ENCODE results near the gene HP. TPM values are rescaled to one million over a fixed set of nuclear protein-coding genes. Genes with fewer than 3 reads are reported as not detected.

HP gene
- polyA plus RNA-seq, 2 donors: 0.27 to 0.29 TPM

- 61 to 71% methylated on average over 9 of the region's 9 CpGs for WGBS, 2 donors
- H3K4me3 ChIP-seq (ENCODE audit: low read depth in 1 of 2, low read length in 2 of 2): no peak overlapping the region
- H3K4me1 ChIP-seq (ENCODE audit: control insufficient read depth in 2 of 2, insufficient read depth in 2 of 2, low read length in 1 of 2): peaks cover 0 to 3% of the 10 kb centered on the region in 2 donors
- H3K27ac ChIP-seq (ENCODE audit: low read depth in 2 of 2, low read length in 1 of 2): no peak overlapping the region
- no peaks in the 10 kb centered on the region for H3K9me3 ChIP-seq (ENCODE audit: control insufficient read depth in 2 of 2, insufficient read depth in 1 of 2, low read depth in 1 of 2, low read length in 1 of 2)
- H3K27me3 ChIP-seq (ENCODE audit: control insufficient read depth in 1 of 2, insufficient read depth in 2 of 2, low read length in 2 of 2): no peaks in the 10 kb centered on the region
- H3K36me3 ChIP-seq (ENCODE audit: control insufficient read depth in 2 of 2, insufficient read depth in 2 of 2, low read length in 1 of 2): peaks cover 7 to 22% of the 10 kb centered on the region in 2 donors
These were observed 35.8 kb upstream of the HP start for GRCh38 chr16:72018470-72018869.

- Histone ChIP-seq H3K9me3 (ENCODE audit: control insufficient read depth in 2 of 2, insufficient read depth in 1 of 2, low read depth in 1 of 2, low read length in 1 of 2) (no peaks in the 10 kb centered on the region), H3K36me3 (ENCODE audit: control insufficient read depth in 2 of 2, insufficient read depth in 2 of 2, low read length in 1 of 2) (peaks cover 6 to 34% of the 10 kb centered on the region in 2 donors), H3K27me3 (ENCODE audit: control insufficient read depth in 1 of 2, insufficient read depth in 2 of 2, low read length in 2 of 2) (no peaks in the 10 kb centered on the region), H3K4me3 (ENCODE audit: low read depth in 1 of 2, low read length in 2 of 2) (no peak overlapping the region), H3K4me1 (ENCODE audit: control insufficient read depth in 2 of 2, insufficient read depth in 2 of 2, low read length in 1 of 2) (no peaks in the 10 kb centered on the region), H3K27ac (ENCODE audit: low read depth in 2 of 2, low read length in 1 of 2) (no peak overlapping the region)
- 88 to 94% methylated on average over 11 to 15 of the region's 15 CpGs for WGBS, 2 donors
These were observed 33.3 kb upstream of the HP start for GRCh38 chr16:72021043-72021442.

GRCh38 chr16:72022127-72022526, 32.2 kb upstream of the HP start:
- Histone ChIP-seq H3K4me1 (ENCODE audit: control insufficient read depth in 2 of 2, insufficient read depth in 2 of 2, low read length in 1 of 2) (no peaks in the 10 kb centered on the region), H3K36me3 (ENCODE audit: control insufficient read depth in 2 of 2, insufficient read depth in 2 of 2, low read length in 1 of 2) (peaks cover 4 to 30% of the 10 kb centered on the region in 2 donors), H3K27ac (ENCODE audit: low read depth in 2 of 2, low read length in 1 of 2) (no peak overlapping the region), H3K27me3 (ENCODE audit: control insufficient read depth in 1 of 2, insufficient read depth in 2 of 2, low read length in 2 of 2) (no peaks in the 10 kb centered on the region), H3K9me3 (ENCODE audit: control insufficient read depth in 2 of 2, insufficient read depth in 1 of 2, low read depth in 1 of 2, low read length in 1 of 2) (no peaks in the 10 kb centered on the region), H3K4me3 (ENCODE audit: low read depth in 1 of 2, low read length in 2 of 2) (no peak overlapping the region)
- 94 to 97% methylated on average over 13 of the region's 13 CpGs for WGBS, 2 donors

GRCh38 chr16:72023962-72024361, 30.3 kb upstream of the HP start:
- no peak overlapping the region for H3K4me3 ChIP-seq (ENCODE audit: low read depth in 1 of 2, low read length in 2 of 2)
- H3K36me3 ChIP-seq (ENCODE audit: control insufficient read depth in 2 of 2, insufficient read depth in 2 of 2, low read length in 1 of 2): peaks cover 7 to 29% of the 10 kb centered on the region in 2 donors
- H3K27ac ChIP-seq (ENCODE audit: low read depth in 2 of 2, low read length in 1 of 2): no peak overlapping the region
- H3K9me3 ChIP-seq (ENCODE audit: control insufficient read depth in 2 of 2, insufficient read depth in 1 of 2, low read depth in 1 of 2, low read length in 1 of 2): no peaks in the 10 kb centered on the region
- 85 to 90% methylated on average over 10 of the region's 10 CpGs for WGBS, 2 donors
- no peaks in the 10 kb centered on the region for H3K27me3 ChIP-seq (ENCODE audit: control insufficient read depth in 1 of 2, insufficient read depth in 2 of 2, low read length in 2 of 2)
- no peaks in the 10 kb centered on the region for H3K4me1 ChIP-seq (ENCODE audit: control insufficient read depth in 2 of 2, insufficient read depth in 2 of 2, low read length in 1 of 2)

DNA sequence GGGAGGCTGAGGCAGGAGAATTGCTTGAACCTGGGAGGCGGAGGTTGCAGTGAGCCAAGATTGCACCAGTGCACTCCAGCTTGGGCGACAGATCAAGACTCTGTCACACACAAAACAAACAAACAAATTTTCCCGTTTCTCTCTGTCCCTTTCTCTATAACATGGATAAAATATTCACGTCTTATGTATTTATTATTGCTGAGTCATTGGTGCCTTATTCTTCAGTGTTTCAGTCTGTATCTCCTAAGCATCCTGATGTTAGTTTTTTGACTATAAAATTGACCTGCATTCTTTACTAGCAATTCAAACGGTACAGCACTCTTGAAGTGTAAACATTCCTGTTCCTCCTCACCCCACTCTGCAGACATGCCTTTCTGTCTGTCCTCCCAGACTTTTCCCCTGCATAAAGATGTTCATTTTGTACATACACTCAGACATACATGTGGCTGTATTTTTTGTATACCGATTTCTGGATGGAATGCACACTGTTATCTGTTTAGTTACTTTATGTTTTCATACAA, 29.4 kb upstream of the HP start:
- no peaks in the 10 kb centered on the region for H3K9me3 ChIP-seq (ENCODE audit: control insufficient read depth in 2 of 2, insufficient read depth in 1 of 2, low read depth in 1 of 2, low read length in 1 of 2)
- no peaks in the 10 kb centered on the region for H3K4me1 ChIP-seq (ENCODE audit: control insufficient read depth in 2 of 2, insufficient read depth in 2 of 2, low read length in 1 of 2)
- H3K4me3 ChIP-seq (ENCODE audit: low read depth in 1 of 2, low read length in 2 of 2): no peak overlapping the region
- no peak overlapping the region for H3K27ac ChIP-seq (ENCODE audit: low read depth in 2 of 2, low read length in 1 of 2)
- H3K36me3 ChIP-seq (ENCODE audit: control insufficient read depth in 2 of 2, insufficient read depth in 2 of 2, low read length in 1 of 2): peaks cover 7 to 29% of the 10 kb centered on the region in 2 donors
- WGBS, 2 donors: 67 to 69% methylated on average over 6 of the region's 6 CpGs
- no peaks in the 10 kb centered on the region for H3K27me3 ChIP-seq (ENCODE audit: control insufficient read depth in 1 of 2, insufficient read depth in 2 of 2, low read length in 2 of 2)

DNA sequence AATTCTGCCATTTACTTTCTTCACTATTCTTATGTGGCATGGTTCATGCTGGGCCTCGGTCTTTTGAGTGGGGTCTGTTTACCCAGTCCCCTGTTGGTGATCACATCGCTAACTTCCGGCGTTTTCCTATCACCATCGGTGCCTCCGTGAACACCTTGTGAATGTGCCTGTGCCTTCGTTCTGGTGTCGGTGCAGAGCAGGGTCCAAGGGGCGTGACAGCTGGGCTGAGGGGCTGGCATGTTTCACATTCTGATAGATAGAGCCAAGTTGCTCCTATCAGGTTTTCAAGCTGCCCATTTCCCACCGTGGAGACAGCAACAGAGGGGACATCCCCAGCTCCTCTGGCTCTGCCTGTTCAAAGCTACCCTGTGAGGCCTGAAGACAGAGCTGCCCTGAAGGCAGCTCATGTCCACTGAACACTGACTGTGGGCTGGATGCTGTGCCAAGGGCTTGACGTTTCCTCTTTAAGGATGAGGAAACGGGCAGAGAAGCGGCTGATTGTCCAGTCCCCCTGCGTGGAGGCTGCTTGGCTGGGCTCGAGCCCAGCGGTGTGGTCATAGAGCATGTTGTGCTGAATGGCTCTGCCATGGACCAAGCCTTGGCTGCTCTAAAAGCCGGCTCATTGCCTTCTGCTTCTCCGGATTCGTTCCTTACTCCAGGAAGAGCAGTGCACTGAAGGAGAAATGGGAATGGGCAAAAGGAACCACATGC, 28.7 kb upstream of the HP start:
- H3K9me3 ChIP-seq (ENCODE audit: control insufficient read depth in 2 of 2, insufficient read depth in 1 of 2, low read depth in 1 of 2, low read length in 1 of 2): no peaks in the 10 kb centered on the region
- no peaks in the 10 kb centered on the region for H3K27me3 ChIP-seq (ENCODE audit: control insufficient read depth in 1 of 2, insufficient read depth in 2 of 2, low read length in 2 of 2)
- H3K4me3 ChIP-seq (ENCODE audit: low read depth in 1 of 2, low read length in 2 of 2): no peak overlapping the region
- peaks cover 7 to 29% of the 10 kb centered on the region in 2 donors for H3K36me3 ChIP-seq (ENCODE audit: control insufficient read depth in 2 of 2, insufficient read depth in 2 of 2, low read length in 1 of 2)
- no peaks in the 10 kb centered on the region for H3K4me1 ChIP-seq (ENCODE audit: control insufficient read depth in 2 of 2, insufficient read depth in 2 of 2, low read length in 1 of 2)
- WGBS, 2 donors: 84 to 90% methylated on average over 18 to 19 of the region's 19 CpGs
- H3K27ac ChIP-seq (ENCODE audit: low read depth in 2 of 2, low read length in 1 of 2): no peak overlapping the region

GRCh38 chr16:72027669-72028378, 26.5 kb upstream of the HP start:
- Histone ChIP-seq H3K4me3 (ENCODE audit: low read depth in 1 of 2, low read length in 2 of 2) (no peak overlapping the region), H3K27me3 (ENCODE audit: control insufficient read depth in 1 of 2, insufficient read depth in 2 of 2, low read length in 2 of 2) (no peaks in the 10 kb centered on the region), H3K27ac (ENCODE audit: low read depth in 2 of 2, low read length in 1 of 2) (no peak overlapping the region), H3K36me3 (ENCODE audit: control insufficient read depth in 2 of 2, insufficient read depth in 2 of 2, low read length in 1 of 2) (peaks cover 7 to 19% of the 10 kb centered on the region in 2 donors), H3K4me1 (ENCODE audit: control insufficient read depth in 2 of 2, insufficient read depth in 2 of 2, low read length in 1 of 2) (no peaks in the 10 kb centered on the region), H3K9me3 (ENCODE audit: control insufficient read depth in 2 of 2, insufficient read depth in 1 of 2, low read depth in 1 of 2, low read length in 1 of 2) (no peaks in the 10 kb centered on the region)
- 92 to 94% methylated on average over 6 of the region's 6 CpGs for WGBS, 2 donors

DNA sequence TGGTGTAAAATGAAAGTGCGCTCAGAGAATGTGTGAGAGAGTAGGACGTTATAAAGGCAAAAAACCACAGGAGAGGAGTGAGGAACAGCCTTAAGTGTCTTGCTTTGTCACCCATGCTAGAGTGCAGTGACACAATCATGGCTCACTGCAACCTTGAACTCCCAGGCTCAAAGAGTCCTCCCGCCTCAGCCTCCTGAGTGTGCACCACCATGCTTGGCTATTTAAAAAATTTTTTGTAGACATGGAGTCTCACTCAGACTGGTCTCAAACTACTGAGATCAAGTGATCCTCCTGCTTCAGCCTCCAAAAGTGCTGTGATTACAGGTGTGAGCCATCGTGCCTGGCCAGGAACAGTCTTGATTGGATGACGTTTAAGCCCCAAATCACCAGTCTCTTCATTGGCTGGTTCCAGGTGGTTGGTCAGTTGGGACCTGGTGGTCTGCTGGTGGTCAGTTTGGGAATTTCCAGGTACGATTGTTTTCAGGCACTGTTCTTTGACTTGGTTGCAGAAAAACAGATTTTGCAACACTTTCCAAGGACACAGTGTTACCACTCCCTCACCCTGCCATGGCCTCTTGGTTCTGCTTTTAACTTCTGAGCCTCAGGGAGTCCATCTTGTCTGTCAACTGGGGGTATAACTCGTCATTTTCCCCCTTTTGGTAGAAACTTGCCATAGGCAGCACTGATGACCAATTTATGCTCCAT, 24.6 kb upstream of the HP start:
- no peaks in the 10 kb centered on the region for H3K27me3 ChIP-seq (ENCODE audit: control insufficient read depth in 1 of 2, insufficient read depth in 2 of 2, low read length in 2 of 2)
- peaks cover 10 to 12% of the 10 kb centered on the region in 2 donors for H3K36me3 ChIP-seq (ENCODE audit: control insufficient read depth in 2 of 2, insufficient read depth in 2 of 2, low read length in 1 of 2)
- no peak overlapping the region for H3K27ac ChIP-seq (ENCODE audit: low read depth in 2 of 2, low read length in 1 of 2)
- H3K4me1 ChIP-seq (ENCODE audit: control insufficient read depth in 2 of 2, insufficient read depth in 2 of 2, low read length in 1 of 2): no peaks in the 10 kb centered on the region
- WGBS, 2 donors: 89 to 92% methylated on average over 7 of the region's 7 CpGs
- no peak overlapping the region for H3K4me3 ChIP-seq (ENCODE audit: low read depth in 1 of 2, low read length in 2 of 2)
- no peaks in the 10 kb centered on the region for H3K9me3 ChIP-seq (ENCODE audit: control insufficient read depth in 2 of 2, insufficient read depth in 1 of 2, low read depth in 1 of 2, low read length in 1 of 2)

- Histone ChIP-seq H3K4me3 (ENCODE audit: low read depth in 1 of 2, low read length in 2 of 2) (no peak overlapping the region), H3K36me3 (ENCODE audit: control insufficient read depth in 2 of 2, insufficient read depth in 2 of 2, low read length in 1 of 2) (peaks cover 4% of the 10 kb centered on the region in 2 donors), H3K9me3 (ENCODE audit: control insufficient read depth in 2 of 2, insufficient read depth in 1 of 2, low read depth in 1 of 2, low read length in 1 of 2) (no peaks in the 10 kb centered on the region), H3K4me1 (ENCODE audit: control insufficient read depth in 2 of 2, insufficient read depth in 2 of 2, low read length in 1 of 2) (no peaks in the 10 kb centered on the region), H3K27ac (ENCODE audit: low read depth in 2 of 2, low read length in 1 of 2) (no peak overlapping the region), H3K27me3 (ENCODE audit: control insufficient read depth in 1 of 2, insufficient read depth in 2 of 2, low read length in 2 of 2) (no peaks in the 10 kb centered on the region)
- WGBS, 2 donors: 85 to 87% methylated on average over 4 of the region's 4 CpGs
These were observed 20.9 kb upstream of the HP start for GRCh38 chr16:72033437-72033836.

Measured in esophagus (tissue), 2 donors.